Vagina (tissue), 2 donors: ENCODE data around the gene STOML1.

Experiments
- CTCF ChIP-seq, 3 experiments: fragments of 450-650 bp in 2 of 3; fragments of 200-600 bp in 1 of 3; sonication (generic) in 1 of 3; IDR thresholded peaks; one replicate each; pipeline ENCODE4 v1.5.1; 2017 to 2019; ENCODE audit warnings: antibody characterized with exemption in 3 of 3, mild to moderate bottlenecking in 2 of 3, moderate library complexity in 2 of 3
- POLR2A ChIP-seq, 2 donors: fragments of 450-650 bp; IDR thresholded peaks; one replicate each; pipeline ENCODE4 v1.6.1; 2017; ENCODE audit warnings: antibody characterized with exemption in 2 of 2, mild to moderate bottlenecking in 2 of 2, moderate library complexity in 2 of 2
- POLR2AphosphoS5 ChIP-seq, 2 donors: sonication (generic); formaldehyde crosslinking; IDR thresholded peaks; one replicate each; pipeline ENCODE4 v1.9.0; 2017; ENCODE audit warnings: antibody characterized with exemption in 2 of 2, mild to moderate bottlenecking in 2 of 2, low read depth in 1 of 2; ENCODE audit not compliant: insufficient read depth in 1 of 2

- TF ChIP-seq CTCF (IDR thresholded peaks at IDR 0.05) (peak; percentile 87 to 96 (median 94)), POLR2A (IDR thresholded peaks at IDR 0.05) (no peak), POLR2AphosphoS5 (IDR thresholded peaks at IDR 0.05; ENCODE audit: insufficient read depth in 1 of 2, low read depth in 1 of 2) (peak in 1 of 2 donors; percentile 48)
These were observed 27.4 kb downstream of the STOML1 start for GRCh38 chr15:73964736-73965093.
